ENCODE results near the gene FCHSD2.

- TF ChIP-seq, protein P1, sequence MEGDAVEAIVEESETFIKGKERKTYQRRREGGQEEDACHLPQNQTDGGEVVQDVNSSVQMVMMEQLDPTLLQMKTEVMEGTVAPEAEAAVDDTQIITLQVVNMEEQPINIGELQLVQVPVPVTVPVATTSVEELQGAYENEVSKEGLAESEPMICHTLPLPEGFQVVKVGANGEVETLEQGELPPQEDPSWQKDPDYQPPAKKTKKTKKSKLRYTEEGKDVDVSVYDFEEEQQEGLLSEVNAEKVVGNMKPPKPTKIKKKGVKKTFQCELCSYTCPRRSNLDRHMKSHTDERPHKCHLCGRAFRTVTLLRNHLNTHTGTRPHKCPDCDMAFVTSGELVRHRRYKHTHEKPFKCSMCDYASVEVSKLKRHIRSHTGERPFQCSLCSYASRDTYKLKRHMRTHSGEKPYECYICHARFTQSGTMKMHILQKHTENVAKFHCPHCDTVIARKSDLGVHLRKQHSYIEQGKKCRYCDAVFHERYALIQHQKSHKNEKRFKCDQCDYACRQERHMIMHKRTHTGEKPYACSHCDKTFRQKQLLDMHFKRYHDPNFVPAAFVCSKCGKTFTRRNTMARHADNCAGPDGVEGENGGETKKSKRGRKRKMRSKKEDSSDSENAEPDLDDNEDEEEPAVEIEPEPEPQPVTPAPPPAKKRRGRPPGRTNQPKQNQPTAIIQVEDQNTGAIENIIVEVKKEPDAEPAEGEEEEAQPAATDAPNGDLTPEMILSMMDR (IDR thresholded peaks at IDR 0.05), result peak; percentile 19 to 38
- TF ChIP-seq POLR2AphosphoS5 (IDR thresholded peaks at IDR 0.05) (no peak), POLR2A (IDR thresholded peaks at IDR 0.05) (peak; percentile 47 to 51), EP300 (IDR thresholded peaks at IDR 0.05) (no peak)
These were observed 327.6 kb downstream of the FCHSD2 start, which contains the start of gene ATG16L2 for GRCh38 chr11:72814286-72815109.

All from suprapubic skin (tissue), 4 donors.